WTC11 (cell line): Measurements from ENCODE around the gene EEA1. TPM values are rescaled to one million over a fixed set of nuclear protein-coding genes. Genes with fewer than 3 reads are reported as not detected.

Experiments
- ATAC-seq: fragments of 200-7000 bp; cut with Tn5 transposase; 2 replicates; pipeline ENCODE4 v1.10.0; 2021; ENCODE audit warnings: mild to moderate bottlenecking, moderate library complexity
- CTCF ChIA-PET: fragments of 300-600 bp; sonication (Branson Sonifier 250); formaldehyde crosslinking; loops from one replicate; lab custom pipeline; 2021; ENCODE audit warnings: antibody characterized with exemption; lab: Charles Lee
- POLR2A ChIA-PET: fragments of 350-600 bp; sonication (Branson Sonifier 250); formaldehyde crosslinking; loops from one replicate; lab custom pipeline; 2021; ENCODE audit warnings: antibody characterized with exemption; lab: Charles Lee
- DNase-seq: peaks from one replicate; pipeline ENCODE4 v3.0.0; 2021; ENCODE audit warnings: low spot score
- H3K27ac Mint-ChIP-seq: 2 replicates; pipeline ENCODE4 v1.8.0; 2021; ENCODE audit warnings: mixed read lengths
- H3K27me3 Mint-ChIP-seq: 2 replicates; pipeline ENCODE4 v1.8.0; 2021; ENCODE audit warnings: low read depth, mild to moderate bottlenecking, moderate library complexity, mixed read lengths
- H3K36me3 Mint-ChIP-seq: 2 replicates; pipeline ENCODE4 v1.8.0; 2021; ENCODE audit warnings: mixed read lengths
- H3K4me1 Mint-ChIP-seq: 2 replicates; pipeline ENCODE4 v1.8.0; 2022; ENCODE audit warnings: mixed read lengths
- H3K4me3 Mint-ChIP-seq: 2 replicates; pipeline ENCODE4 v1.8.0; 2021; ENCODE audit warnings: mild to moderate bottlenecking, moderate library complexity, mixed read lengths
- H3K9me3 Mint-ChIP-seq: 2 replicates; pipeline ENCODE4 v1.8.0; 2021; ENCODE audit warnings: mixed read lengths
- ARID4B ChIP-seq: sonication (generic); formaldehyde crosslinking; IDR thresholded peaks from 2 replicates; pipeline ENCODE4 v1.8.0; 2023; ENCODE audit warnings: missing genetic modification reagents, mild to moderate bottlenecking, borderline replicate concordance
- ATF2 ChIP-seq: sonication (generic); formaldehyde crosslinking; IDR thresholded peaks from 2 replicates; pipeline ENCODE4 v1.8.1; 2022; ENCODE audit warnings: low read depth, missing genetic modification reagents, borderline replicate concordance
- CTCF ChIP-seq: fragments of 200-600 bp; IDR thresholded peaks from 2 replicates; pipeline ENCODE4 v1.8.0; 2022; ENCODE audit warnings: antibody characterized with exemption
- E2F5 ChIP-seq: sonication (generic); formaldehyde crosslinking; IDR thresholded peaks from 2 replicates; pipeline ENCODE4 v1.8.1; 2022; ENCODE audit warnings: mild to moderate bottlenecking, moderate library complexity, missing genetic modification reagents
- ERG ChIP-seq: fragments of 250-450 bp; sonication (Bioruptor Pico); IDR thresholded peaks from 2 replicates; pipeline ENCODE4 v1.8.0; 2021; ENCODE audit warnings: mild to moderate bottlenecking
- JUN ChIP-seq: sonication (generic); formaldehyde crosslinking; IDR thresholded peaks from 2 replicates; pipeline ENCODE4 v1.8.0; 2023; ENCODE audit warnings: mild to moderate bottlenecking, missing genetic modification reagents
- PRDM15 ChIP-seq: sonication (generic); formaldehyde crosslinking; IDR thresholded peaks from 2 replicates; pipeline ENCODE4 v1.8.0; 2022; ENCODE audit warnings: missing genetic modification reagents
- PREB ChIP-seq: sonication (generic); formaldehyde crosslinking; IDR thresholded peaks from 2 replicates; pipeline ENCODE4 v1.8.1; 2022; ENCODE audit warnings: mild to moderate bottlenecking, missing genetic modification reagents, moderate library complexity, borderline replicate concordance
- RORB ChIP-seq: fragments of 250-450 bp; sonication (Bioruptor Pico); IDR thresholded peaks from 2 replicates; pipeline ENCODE4 v1.9.0; 2021; ENCODE audit warnings: mild to moderate bottlenecking
- TP53 ChIP-seq: sonication (generic); formaldehyde crosslinking; IDR thresholded peaks from 2 replicates; pipeline ENCODE4 v1.8.1; 2023; ENCODE audit warnings: mild to moderate bottlenecking, missing genetic modification reagents
- ZNF423 ChIP-seq: fragments of 250-450 bp; sonication (Bioruptor Pico); IDR thresholded peaks from 2 replicates; pipeline ENCODE4 v2.1.2; 2022; ENCODE audit warnings: mild to moderate bottlenecking, moderate library complexity
- ZNF532 ChIP-seq: fragments of 250-450 bp; sonication (Bioruptor Pico); IDR thresholded peaks from 2 replicates; pipeline ENCODE4 v1.9.0; 2021; ENCODE audit warnings: mild to moderate bottlenecking, borderline replicate concordance
- total RNA-seq: library from RNA; stranded (reverse); gene quantifications from 3 replicates; pipeline ENCODE4 v1.2.3, GENCODE V29; 2021

Gene EEA1
- total RNA-seq, 1 experiment from 2014 or later: 20.3 TPM

- Mint-ChIP-seq H3K9me3 (peaks cover 43% of the 10 kb centered on the region), H3K27ac (no peak overlapping the region), H3K4me3 (no peak overlapping the region), H3K27me3 (0 out of 2 replicates have a peak, but pooled peaks cover 3% of the 10 kb centered on the region), H3K36me3 (peaks cover 20% of the 10 kb centered on the region), H3K4me1 (no peaks in the 10 kb centered on the region)
- ChIA-PET CTCF (no interaction called here), POLR2A (no interaction called here)
- TF ChIP-seq E2F5 (CRISPR knock-in tag): no peak
- no peak for DNase-seq
- no peak for ATAC-seq
Observed at GRCh38 chr12:92952394-92952793, 23.3 kb upstream of the EEA1 start.

GRCh38 chr12:92951006-92951405 lies 21.9 kb upstream of the EEA1 start:
- Mint-ChIP-seq H3K27me3 (0 out of 2 replicates have a peak, but pooled peaks cover 3% of the 10 kb centered on the region), H3K4me3 (no peak overlapping the region), H3K27ac (no peak overlapping the region), H3K9me3 (peaks cover 33% of the 10 kb centered on the region), H3K36me3 (peaks cover 12% of the 10 kb centered on the region), H3K4me1 (peaks cover 6% of the 10 kb centered on the region)
- DNase-seq (no peak), ATAC-seq (no peak)
- POLR2A ChIA-PET: no interaction called here
- CTCF ChIA-PET: no interaction called here
- TF ChIP-seq JUN (CRISPR knock-in tag): no peak
- TF ChIP-seq PRDM15 (CRISPR knock-in tag): no peak
- no peak for TF ChIP-seq PREB (CRISPR knock-in tag)
- no peak for TF ChIP-seq CTCF
- no peak for TF ChIP-seq ERG
- TF ChIP-seq ATF2 (CRISPR knock-in tag): no peak
- TF ChIP-seq ZNF532 (CRISPR knock-in tag): no peak
- no peak for TF ChIP-seq RORB (CRISPR knock-in tag)
- TF ChIP-seq TP53: no peak
- no peak for TF ChIP-seq ARID4B
- no peak for TF ChIP-seq ZNF423 (CRISPR knock-in tag)
